ENCODE measurements around the gene HBA2.

- TF ChIP-seq CTCF (IDR thresholded peaks at IDR 0.05) (no peak), EZH2 (IDR thresholded peaks at IDR 0.05) (peak; percentile 21)
Measured at GRCh38 chr16:155031-155398, 17.7 kb upstream of the HBA2 start.

Measured in neural progenitor cell (in vitro differentiated cells).